B cell (primary cell): ENCODE results near the gene EHBP1L1. TPM values are rescaled to one million over a fixed set of nuclear protein-coding genes. Genes with fewer than 3 reads are reported as not detected.
A peak's percentile ranks its signal among the peaks of the same experiment; 100 is the strongest.

Source experiments
- ATAC-seq: fragments of 200-7000 bp; cut with Tn5 transposase; one replicate; pipeline ENCODE4 v1.10.0; 2021; ENCODE audit warnings: low read depth, mild to moderate bottlenecking, moderate number of reproducible peaks, moderate library complexity
- CTCF ChIA-PET: fragments of 350-600 bp; sonication (Branson Sonifier 250); formaldehyde crosslinking; loops from one replicate; lab custom pipeline; 2021; ENCODE audit warnings: antibody characterized with exemption, inconsistent platforms; lab: Charles Lee
- POLR2A ChIA-PET: fragments of 350-600 bp; sonication (Branson Sonifier 250); formaldehyde crosslinking; loops from one replicate; lab custom pipeline; 2021; ENCODE audit warnings: antibody characterized with exemption; lab: Charles Lee
- DNase-seq: peaks from one replicate; pipeline ENCODE4 v3.0.0; 2013
- H2AFZ ChIP-seq: 2 replicates; pipeline ENCODE4 v1.6.1; 2012; ENCODE audit warnings: mild to moderate bottlenecking, low read depth, low read length; ENCODE audit not compliant: insufficient read depth, poor library complexity, severe bottlenecking
- H3K27ac ChIP-seq, 2 donors: 1 replicate in 1 of 2; 2 replicates in 1 of 2; pipeline ENCODE4 v1.5.1; 2012 to 2013; ENCODE audit warnings: low read length in 2 of 2, mild to moderate bottlenecking in 2 of 2, moderate library complexity in 1 of 2
- H3K27me3 ChIP-seq, 4 experiments: fragments of 200-600 bp in 1 of 4; sonication (generic) in 1 of 4; replicated peaks in 1 of 4; 1 replicate in 2 of 4; 2 replicates in 2 of 4; pipeline versions ENCODE4 v1.6.1 to v1.7.0; 2013 to 2016; ENCODE audit warnings: low read length in 3 of 4, mild to moderate bottlenecking in 2 of 4, mixed read lengths in 1 of 4, moderate library complexity in 1 of 4; ENCODE audit not compliant: insufficient read depth in 4 of 4, control insufficient read depth in 3 of 4; ENCODE audit errors: control extremely low read depth in 1 of 4
- H3K36me3 ChIP-seq, 2 experiments: replicated peaks in 1 of 2; 1 replicate in 1 of 2; 2 replicates in 1 of 2; pipeline versions ENCODE4 v1.6.1 to v1.7.1; 2013; ENCODE audit warnings: low read length in 1 of 2; ENCODE audit not compliant: insufficient read depth in 2 of 2, control insufficient read depth in 1 of 2; ENCODE audit errors: control extremely low read depth in 1 of 2, extremely low read depth in 1 of 2
- H3K4me1 ChIP-seq, 2 donors: fragments of 200-600 bp in 1 of 2; sonication (generic) in 1 of 2; 1 replicate in 1 of 2; 2 replicates in 1 of 2; pipeline versions ENCODE4 v1.5.1 to v1.6.1; 2013 to 2017; ENCODE audit warnings: low read length in 2 of 2; ENCODE audit not compliant: control insufficient read depth in 2 of 2, insufficient read depth in 2 of 2
- H3K4me2 ChIP-seq: replicated peaks from 2 replicates; pipeline ENCODE3; 2012; ENCODE audit warnings: mild to moderate bottlenecking, low read depth, low read length; ENCODE audit not compliant: poor library complexity, severe bottlenecking
- H3K4me3 ChIP-seq, 5 experiments: fragments of 200-600 bp in 1 of 5; sonication (generic) in 1 of 5; 1 replicate in 3 of 5; 2 replicates in 2 of 5; pipeline versions ENCODE4 v1.5.1 to v1.7.0; 2011 to 2016; ENCODE audit warnings: low read length in 4 of 5, mild to moderate bottlenecking in 4 of 5, low read depth in 2 of 5, control low read depth in 1 of 5, moderate library complexity in 1 of 5; ENCODE audit not compliant: insufficient read depth in 1 of 5; ENCODE audit errors: control extremely low read depth in 1 of 5, extremely low read depth in 1 of 5
- H3K79me2 ChIP-seq: fragments of 200-600 bp; sonication (generic); one replicate; pipeline ENCODE4 v1.6.0; 2016; ENCODE audit warnings: low read length; ENCODE audit not compliant: control insufficient read depth, insufficient read depth
- H3K9ac ChIP-seq: fragments of 200-600 bp; sonication (generic); 2 replicates; pipeline ENCODE4 v1.6.1; 2017; ENCODE audit warnings: mild to moderate bottlenecking, low read length, moderate library complexity
- H3K9me3 ChIP-seq, 3 donors: one replicate each; pipeline versions ENCODE4 v1.6.1 to v1.7.1; 2013; ENCODE audit warnings: low read length in 2 of 3; ENCODE audit not compliant: control insufficient read depth in 2 of 3, insufficient read depth in 1 of 3; ENCODE audit errors: control extremely low read depth in 1 of 3
- H4K20me1 ChIP-seq: 2 replicates; pipeline ENCODE4 v1.6.0; 2012; ENCODE audit warnings: mild to moderate bottlenecking, low read length; ENCODE audit not compliant: insufficient read depth, control insufficient read depth, poor library complexity, severe bottlenecking
- H3K27ac Mint-ChIP-seq: one replicate; pipeline ENCODE4 v1.8.0; 2021; ENCODE audit warnings: mixed read lengths
- H3K27me3 Mint-ChIP-seq: one replicate; pipeline ENCODE4 v1.8.0; 2021; ENCODE audit warnings: mixed read lengths
- H3K4me1 Mint-ChIP-seq: one replicate; pipeline ENCODE4 v1.8.0; 2021; ENCODE audit warnings: mixed read lengths
- H3K4me3 Mint-ChIP-seq: one replicate; pipeline ENCODE4 v1.8.0; 2021; ENCODE audit warnings: mixed read lengths
- H3K9me3 Mint-ChIP-seq: one replicate; pipeline ENCODE4 v1.8.0; 2022; ENCODE audit warnings: mixed read lengths; ENCODE audit not compliant: insufficient read depth
- CTCF ChIP-seq: fragments of 200-600 bp; IDR thresholded peaks from one replicate; pipeline ENCODE4 v1.8.0; 2022; ENCODE audit warnings: antibody characterized with exemption, mild to moderate bottlenecking
- EZH2 ChIP-seq: IDR thresholded peaks from 2 replicates; pipeline ENCODE4 v1.6.1; 2012; ENCODE audit warnings: borderline replicate concordance, low read depth, mild to moderate bottlenecking, moderate library complexity, low read length; ENCODE audit not compliant: insufficient read depth, poor library complexity, severe bottlenecking
- WGBS: methylation state at CpG from one replicate; pipeline ENCODE4 v1.1.5; 2013; ENCODE audit warnings: missing lambda C conversion rate; ENCODE audit not compliant: insufficient coverage; 5-methylcytosine and 5-hydroxymethylcytosine counted together
- intact Hi-C: fragments of 100-400 bp; cut with micrococcal nuclease; formaldehyde crosslinking; loops from one replicate; pipeline ENCODE4 v1.10.0; 2022
- polyA plus RNA-seq: library from polyadenylated mRNA; depleted of rRNA; stranded (reverse); fragments of >200 nt; gene quantifications from 2 replicates; pipeline ENCODE4 v1.2.3, GENCODE V29; 2012
- total RNA-seq, 2 donors: library from RNA; stranded (reverse); fragments of 120-200 nt in 1 of 2; gene quantifications; 1 replicate in 1 of 2; 2 replicates in 1 of 2; pipeline versions ENCODE4 v1.2.3 to v1.2.4, GENCODE V29; 2013 to 2022

EHBP1L1 gene
- total and polyA plus RNA-seq, 2 donors (not counting 1 experiment from before 2014, with no cell fraction given), result 202 to 279 TPM

DNA sequence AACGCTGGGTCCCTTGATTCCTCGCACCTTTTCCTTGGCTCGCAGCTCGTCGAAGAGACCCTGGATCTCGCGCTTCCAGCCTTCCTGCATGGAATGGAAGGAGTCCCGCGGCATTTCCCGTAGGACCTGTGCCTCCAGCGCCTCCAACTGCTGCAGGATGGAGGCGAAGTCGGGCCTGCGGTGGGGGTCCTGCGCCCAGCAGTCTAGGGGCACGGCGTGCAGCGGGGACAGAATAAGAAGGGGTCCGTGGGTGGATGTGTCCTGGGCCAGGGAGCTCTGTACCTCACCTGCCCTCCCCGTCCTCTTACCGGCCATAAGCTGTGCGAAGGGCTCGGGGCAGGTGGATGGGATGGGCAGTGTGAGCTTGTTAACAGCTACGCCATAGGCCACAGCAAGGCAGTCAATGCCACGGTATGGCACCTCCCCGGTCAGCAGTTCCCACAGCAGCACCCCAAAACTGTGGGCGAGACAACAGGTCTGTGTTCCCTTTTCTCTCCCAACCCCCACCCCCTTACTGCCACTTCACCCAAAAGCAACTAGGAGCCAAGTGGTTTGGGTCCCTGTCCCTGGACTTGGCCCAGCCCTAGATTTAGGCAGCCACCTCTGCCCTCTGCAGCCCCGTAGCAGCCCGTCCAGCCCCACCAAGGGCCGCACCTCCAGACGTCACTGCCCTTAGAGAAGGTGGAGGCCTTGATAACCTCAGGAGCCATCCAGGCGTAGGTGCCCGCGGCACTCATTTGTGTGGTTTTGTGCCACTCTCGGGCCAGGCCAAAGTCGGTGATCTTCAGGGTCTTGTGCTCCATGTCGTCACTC, 32.0 kb downstream of the EHBP1L1 start:
- Histone ChIP-seq H3K4me1 (peaks cover 32 to 34% of the 10 kb centered on the region in 2 donors), H2AFZ (no peak overlapping the region), H3K27me3 (no peaks in the 10 kb centered on the region), H3K9me3 (peaks cover 0 to 7% (median 0%) of the 10 kb centered on the region in 3 donors), H3K4me2 (no peak overlapping the region), H3K27ac (no peak overlapping the region), H3K9ac (no peak overlapping the region), H4K20me1 (peaks cover 41% of the 10 kb centered on the region), H3K79me2 (peaks cover 32% of the 10 kb centered on the region), H3K36me3 (peaks cover 1 to 74% of the 10 kb centered on the region in 2 experiments), H3K4me3 (no peak overlapping the region)
- WGBS, result 97% methylated on average over 36 of the region's 37 CpGs
- Mint-ChIP-seq H3K27me3 (no peaks in the 10 kb centered on the region), H3K27ac (no peak overlapping the region), H3K4me3 (no peak overlapping the region), H3K4me1 (peaks cover 45% of the 10 kb centered on the region), H3K9me3 (no peaks in the 10 kb centered on the region)
- no peak for DNase-seq
- CTCF ChIA-PET, result interaction anchor here (1.2 kb wide), 1 partner anchor 14 kb away, joined by 5 read pairs; no protein-coding TSS in a partner anchor
- intact Hi-C loops, result no loop called here
- TF ChIP-seq CTCF (no peak), EZH2 (no peak)
- POLR2A ChIA-PET, result interaction anchor here (0.7 kb wide), 1 partner anchor 438 kb away, joined by 3 read pairs; no protein-coding TSS in a partner anchor
- ATAC-seq, result no peak

DNA sequence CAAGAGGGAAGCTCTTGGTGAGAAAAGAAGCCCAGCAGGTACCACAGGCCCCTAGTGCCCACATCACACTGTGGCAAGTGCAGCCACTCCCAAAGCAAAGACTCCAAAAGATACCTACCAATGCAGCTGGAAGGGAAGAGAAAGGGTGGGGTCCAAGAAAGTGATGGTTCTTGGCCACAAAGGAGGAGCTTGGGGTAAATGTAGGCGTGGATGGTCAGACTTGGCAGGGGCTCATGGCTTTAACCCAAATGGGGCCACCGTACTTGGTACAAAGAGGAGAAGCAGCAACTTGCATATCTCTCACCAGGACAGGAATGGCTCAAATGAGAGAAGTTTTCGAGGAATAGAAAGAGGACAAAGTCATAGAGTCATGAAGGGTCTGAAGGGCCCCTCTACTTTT, 33.4 kb downstream of the EHBP1L1 start:
- peaks cover 42% of the 10 kb centered on the region for H3K4me1 Mint-ChIP-seq
- ChIA-PET POLR2A (interaction anchor here (1.0 kb wide), 1 partner anchor 17 kb away, joined by 4 read pairs; no protein-coding TSS in a partner anchor), CTCF (interaction anchor here (1.9 kb wide), 1 partner anchor 32 kb away, joined by 5 read pairs; no protein-coding TSS in a partner anchor)
- H3K79me2 ChIP-seq, result peaks cover 44% of the 10 kb centered on the region
- peaks cover 41% of the 10 kb centered on the region for H4K20me1 ChIP-seq
- no peak overlapping the region for H2AFZ ChIP-seq
- H3K4me3 Mint-ChIP-seq, result no peak overlapping the region
- no peak for TF ChIP-seq EZH2
- TF ChIP-seq CTCF, result no peak
- H3K27ac ChIP-seq, result no peak overlapping the region
- 87% methylated on average over 3 of the region's 3 CpGs for WGBS
- H3K27me3 ChIP-seq, result no peaks in the 10 kb centered on the region
- H3K9me3 Mint-ChIP-seq, result no peaks in the 10 kb centered on the region
- H3K9ac ChIP-seq, result no peak overlapping the region
- H3K4me2 ChIP-seq, result no peak overlapping the region
- peaks cover 32 to 35% of the 10 kb centered on the region in 2 donors for H3K4me1 ChIP-seq
- peaks cover 0 to 5% (median 0%) of the 10 kb centered on the region in 3 donors for H3K9me3 ChIP-seq
- H3K27me3 Mint-ChIP-seq, result no peaks in the 10 kb centered on the region
- intact Hi-C loops, result no loop called here
- H3K36me3 ChIP-seq, result peaks cover 1 to 63% of the 10 kb centered on the region in 2 experiments
- H3K27ac Mint-ChIP-seq, result peak overlapping the region; percentile 53
- H3K4me3 ChIP-seq, result no peak overlapping the region
- no peak for ATAC-seq
- DNase-seq, result no peak
